Neural progenitor cell (in vitro differentiated cells): ENCODE results near the gene CD14. TPM values are rescaled to one million over a fixed set of nuclear protein-coding genes. Genes with fewer than 3 reads are reported as not detected.
"Not testable (repeated sequence)": the region's sequence is repeated elsewhere in the genome, so short reads cannot be mapped to it uniquely, and the experiment has no call there.

Experiments used
- DNase-seq: peaks from one replicate; pipeline ENCODE4 v3.0.0-alpha.2; 2016; ENCODE audit warnings: low spot score
- H2AFZ ChIP-seq: fragments of 200-600 bp; sonication (generic); replicated peaks from 2 replicates; pipeline ENCODE4 v1.6.1; 2016; ENCODE audit warnings: antibody characterized with exemption
- H3F3A ChIP-seq: fragments of 200-600 bp; sonication (generic); 2 replicates; pipeline ENCODE4 v1.6.1; 2016; ENCODE audit warnings: antibody characterized with exemption, low read depth
- H3K27ac ChIP-seq: fragments of 200-600 bp; sonication (generic); 2 replicates; pipeline ENCODE4 v1.5.1; 2016; ENCODE audit warnings: mild to moderate bottlenecking
- H3K27me3 ChIP-seq: fragments of 200-600 bp; sonication (generic); 2 replicates; pipeline ENCODE4 v1.6.1; 2016; ENCODE audit warnings: mild to moderate bottlenecking, moderate library complexity
- H3K36me3 ChIP-seq: fragments of 200-600 bp; sonication (generic); 2 replicates; pipeline ENCODE4 v1.5.1; 2016
- H3K4me1 ChIP-seq: fragments of 200-600 bp; sonication (generic); 2 replicates; pipeline ENCODE4 v1.6.1; 2016; ENCODE audit warnings: mixed run types
- H3K4me2 ChIP-seq: fragments of 200-600 bp; sonication (generic); 2 replicates; pipeline ENCODE4 v1.6.1; 2016
- H3K4me3 ChIP-seq: fragments of 200-600 bp; sonication (generic); 2 replicates; pipeline ENCODE4 v1.5.1; 2016
- H3K79me2 ChIP-seq: fragments of 200-600 bp; sonication (generic); 2 replicates; pipeline ENCODE4 v1.6.1; 2016; ENCODE audit warnings: low read depth
- H3K9ac ChIP-seq: fragments of 200-600 bp; sonication (generic); 2 replicates; pipeline ENCODE4 v1.6.1; 2016
- H3K9me3 ChIP-seq: fragments of 200-600 bp; sonication (generic); 2 replicates; pipeline ENCODE4 v1.5.1; 2016; ENCODE audit warnings: low read depth
- H4K20me1 ChIP-seq: fragments of 200-600 bp; sonication (generic); 2 replicates; pipeline ENCODE4 v1.6.1; 2016; ENCODE audit warnings: low read depth
- H3K27ac Mint-ChIP-seq: 3 replicates; pipeline ENCODE4 v1.8.0; 2021; ENCODE audit warnings: mixed read lengths
- H3K27me3 Mint-ChIP-seq: 2 replicates; pipeline ENCODE4 v1.8.0; 2022; ENCODE audit warnings: low read depth, mild to moderate bottlenecking, inconsistent platforms, moderate library complexity, mixed read lengths; ENCODE audit not compliant: insufficient read depth
- H3K36me3 Mint-ChIP-seq: 3 replicates; pipeline ENCODE4 v1.8.0; 2021; ENCODE audit warnings: mixed read lengths
- H3K4me1 Mint-ChIP-seq: 3 replicates; pipeline ENCODE4 v1.8.0; 2021; ENCODE audit warnings: mixed read lengths
- H3K4me3 Mint-ChIP-seq: 3 replicates; pipeline ENCODE4 v1.8.0; 2021; ENCODE audit warnings: mild to moderate bottlenecking, moderate library complexity, mixed read lengths
- H3K9me3 Mint-ChIP-seq: 3 replicates; pipeline ENCODE4 v1.8.0; 2020; ENCODE audit warnings: mixed read lengths
- EZH2 ChIP-seq: fragments of 200-600 bp; sonication (generic); IDR thresholded peaks from 2 replicates; pipeline ENCODE4 v1.6.1; 2017; ENCODE audit warnings: antibody characterized with exemption, mild to moderate bottlenecking, moderate library complexity
- EZH2phosphoT487 ChIP-seq: fragments of 200-600 bp; sonication (generic); IDR thresholded peaks from 2 replicates; pipeline ENCODE4 v1.6.1; 2017; ENCODE audit warnings: antibody characterized with exemption
- total RNA-seq: library from RNA; depleted of rRNA; stranded (reverse); fragments of >200 nt; gene quantifications from 2 replicates; pipeline ENCODE4 v1.2.3, GENCODE V29; 2015; ENCODE audit warnings: low replicate concordance
- TF ChIP-seq, protein P1 (sequence below): fragments of 200-600 bp; sonication (generic); IDR thresholded peaks from 2 replicates; pipeline ENCODE4 v1.5.1; 2017; ENCODE audit warnings: antibody characterized with exemption, mild to moderate bottlenecking

CD14 gene
- total RNA-seq, 1 donor from 2014 or later = not detected

DNA sequence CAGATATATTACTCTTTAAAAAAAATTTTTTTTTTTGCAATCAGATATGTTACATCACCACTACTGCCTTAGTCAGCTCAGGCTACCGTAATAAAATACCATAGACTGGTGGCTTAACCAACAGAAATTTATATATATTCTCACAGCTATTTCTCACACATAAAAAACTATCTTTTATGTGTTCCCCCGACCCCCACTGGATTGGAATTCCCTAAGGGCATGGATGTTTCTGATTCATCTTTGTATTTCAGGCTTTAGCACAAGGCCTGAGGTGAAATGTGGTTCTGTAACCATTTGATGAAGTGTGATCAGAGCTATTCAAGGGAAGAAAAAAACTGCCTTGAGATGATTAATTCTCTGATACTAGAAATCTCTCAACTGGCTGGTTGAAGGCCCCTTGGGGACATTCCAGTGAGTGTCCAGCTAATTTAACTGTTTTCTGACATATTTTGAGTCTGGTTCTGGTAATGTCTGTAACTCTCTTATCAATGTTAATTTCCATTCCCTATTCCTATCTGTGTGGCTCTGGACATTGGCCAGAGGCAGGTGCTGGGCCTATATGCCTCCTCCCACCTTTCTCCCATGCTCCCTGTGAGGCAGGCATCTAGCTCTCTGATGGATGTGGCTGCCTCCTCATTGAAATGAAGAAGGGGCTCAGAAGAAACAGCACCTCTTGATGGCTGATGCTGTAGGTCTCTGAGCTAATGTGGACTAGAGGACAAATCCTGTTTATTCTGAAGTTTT is 2.5 kb downstream of the CD14 start:
- Histone ChIP-seq H3F3A (no peaks in the 10 kb centered on the region), H3K27ac (no peak overlapping the region), H4K20me1 (no peaks in the 10 kb centered on the region), H3K4me3 (no peak overlapping the region), H3K4me2 (no peak overlapping the region), H3K79me2 (no peaks in the 10 kb centered on the region), H3K4me1 (no peaks in the 10 kb centered on the region), H3K27me3 (no peaks in the 10 kb centered on the region), H2AFZ (no peak overlapping the region), H3K36me3 (no peaks in the 10 kb centered on the region), H3K9ac (no peak overlapping the region), H3K9me3 (peaks cover 13% of the 10 kb centered on the region)
- DNase-seq = no peak
- peaks cover 30% of the 10 kb centered on the region for H3K9me3 Mint-ChIP-seq
- no peak overlapping the region for H3K27ac Mint-ChIP-seq
- peaks cover 5% of the 10 kb centered on the region for H3K36me3 Mint-ChIP-seq
- H3K4me1 Mint-ChIP-seq = no peaks in the 10 kb centered on the region
- TF ChIP-seq EZH2 = no peak
- no peak for TF ChIP-seq EZH2phosphoT487
- TF ChIP-seq, protein P1, sequence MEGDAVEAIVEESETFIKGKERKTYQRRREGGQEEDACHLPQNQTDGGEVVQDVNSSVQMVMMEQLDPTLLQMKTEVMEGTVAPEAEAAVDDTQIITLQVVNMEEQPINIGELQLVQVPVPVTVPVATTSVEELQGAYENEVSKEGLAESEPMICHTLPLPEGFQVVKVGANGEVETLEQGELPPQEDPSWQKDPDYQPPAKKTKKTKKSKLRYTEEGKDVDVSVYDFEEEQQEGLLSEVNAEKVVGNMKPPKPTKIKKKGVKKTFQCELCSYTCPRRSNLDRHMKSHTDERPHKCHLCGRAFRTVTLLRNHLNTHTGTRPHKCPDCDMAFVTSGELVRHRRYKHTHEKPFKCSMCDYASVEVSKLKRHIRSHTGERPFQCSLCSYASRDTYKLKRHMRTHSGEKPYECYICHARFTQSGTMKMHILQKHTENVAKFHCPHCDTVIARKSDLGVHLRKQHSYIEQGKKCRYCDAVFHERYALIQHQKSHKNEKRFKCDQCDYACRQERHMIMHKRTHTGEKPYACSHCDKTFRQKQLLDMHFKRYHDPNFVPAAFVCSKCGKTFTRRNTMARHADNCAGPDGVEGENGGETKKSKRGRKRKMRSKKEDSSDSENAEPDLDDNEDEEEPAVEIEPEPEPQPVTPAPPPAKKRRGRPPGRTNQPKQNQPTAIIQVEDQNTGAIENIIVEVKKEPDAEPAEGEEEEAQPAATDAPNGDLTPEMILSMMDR = no peak
- H3K4me3 Mint-ChIP-seq = no peak overlapping the region
- H3K27me3 Mint-ChIP-seq = peaks cover 5% of the 10 kb centered on the region

DNA sequence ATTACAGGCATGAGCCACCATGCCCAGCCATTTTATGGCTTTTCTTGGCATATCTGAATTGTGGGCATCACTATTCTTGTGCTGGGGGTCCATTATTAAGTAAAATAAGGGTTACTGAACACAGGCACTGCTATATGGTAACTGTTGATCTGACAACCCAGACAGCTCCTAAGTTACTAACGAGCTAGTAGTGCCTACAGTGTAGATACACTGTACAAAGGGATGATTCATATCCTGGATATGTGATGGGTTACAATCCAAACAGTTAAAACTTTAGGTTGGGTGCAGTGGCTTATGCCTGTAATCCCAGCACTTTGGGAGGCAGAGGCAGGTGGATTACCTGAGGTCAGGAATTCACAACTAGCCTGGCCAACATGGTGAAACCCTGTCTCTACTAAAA is 4.3 kb downstream of the CD14 start:
- Mint-ChIP-seq H3K4me1 (no peaks in the 10 kb centered on the region), H3K9me3 (peaks cover 27% of the 10 kb centered on the region), H3K27ac (no peak overlapping the region), H3K27me3 (peaks cover 8% of the 10 kb centered on the region), H3K36me3 (peaks cover 2% of the 10 kb centered on the region), H3K4me3 (no peak overlapping the region)
- Histone ChIP-seq H2AFZ (no peak overlapping the region), H3K4me1 (no peaks in the 10 kb centered on the region), H3K9ac (no peak overlapping the region), H3K9me3 (peaks cover 13% of the 10 kb centered on the region), H3F3A (no peaks in the 10 kb centered on the region), H3K79me2 (no peaks in the 10 kb centered on the region), H3K27ac (no peak overlapping the region), H3K27me3 (no peaks in the 10 kb centered on the region), H3K36me3 (no peaks in the 10 kb centered on the region), H3K4me2 (no peak overlapping the region), H4K20me1 (no peaks in the 10 kb centered on the region), H3K4me3 (no peak overlapping the region)
- TF ChIP-seq, protein P1 = no peak
- TF ChIP-seq EZH2 = no peak
- no peak for TF ChIP-seq EZH2phosphoT487
- no peak for DNase-seq

DNA sequence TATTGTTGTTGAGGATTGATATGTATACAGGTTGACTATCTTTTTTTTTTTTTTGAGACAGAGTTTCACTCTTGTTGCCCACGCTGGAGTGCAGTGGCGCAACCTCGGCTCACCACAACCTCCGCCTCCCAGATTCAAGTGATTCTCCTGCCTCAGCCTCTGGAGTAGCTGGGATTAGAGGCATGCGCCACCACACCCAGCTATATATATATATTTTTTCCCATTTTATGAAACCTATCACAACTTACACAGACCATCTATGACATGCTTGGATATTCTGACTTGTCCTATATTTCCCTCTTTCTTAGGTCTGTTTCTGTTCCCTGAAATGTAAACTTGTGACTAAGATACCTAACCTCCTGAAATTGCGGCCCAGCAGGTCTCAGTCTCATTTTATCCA is 5.0 kb downstream of the CD14 start:
- H3K4me2 ChIP-seq = no peak overlapping the region
- H3K36me3 ChIP-seq = no peaks in the 10 kb centered on the region
- no peaks in the 10 kb centered on the region for H3K4me1 ChIP-seq
- TF ChIP-seq EZH2 = no peak
- no peak for TF ChIP-seq EZH2phosphoT487
- TF ChIP-seq, protein P1 = no peak
- Mint-ChIP-seq H3K4me1 (no peaks in the 10 kb centered on the region), H3K36me3 (peaks cover 2% of the 10 kb centered on the region), H3K9me3 (peaks cover 22% of the 10 kb centered on the region), H3K27ac (no peak overlapping the region), H3K4me3 (no peak overlapping the region), H3K27me3 (peaks cover 9% of the 10 kb centered on the region)
- no peak for DNase-seq
- H3F3A ChIP-seq = no peaks in the 10 kb centered on the region
- H4K20me1 ChIP-seq = no peaks in the 10 kb centered on the region
- no peak overlapping the region for H3K4me3 ChIP-seq
- no peak overlapping the region for H3K9ac ChIP-seq
- H3K79me2 ChIP-seq = no peaks in the 10 kb centered on the region
- no peak overlapping the region for H2AFZ ChIP-seq
- peaks cover 13% of the 10 kb centered on the region for H3K9me3 ChIP-seq
- H3K27ac ChIP-seq = no peak overlapping the region
- H3K27me3 ChIP-seq = no peaks in the 10 kb centered on the region

DNA sequence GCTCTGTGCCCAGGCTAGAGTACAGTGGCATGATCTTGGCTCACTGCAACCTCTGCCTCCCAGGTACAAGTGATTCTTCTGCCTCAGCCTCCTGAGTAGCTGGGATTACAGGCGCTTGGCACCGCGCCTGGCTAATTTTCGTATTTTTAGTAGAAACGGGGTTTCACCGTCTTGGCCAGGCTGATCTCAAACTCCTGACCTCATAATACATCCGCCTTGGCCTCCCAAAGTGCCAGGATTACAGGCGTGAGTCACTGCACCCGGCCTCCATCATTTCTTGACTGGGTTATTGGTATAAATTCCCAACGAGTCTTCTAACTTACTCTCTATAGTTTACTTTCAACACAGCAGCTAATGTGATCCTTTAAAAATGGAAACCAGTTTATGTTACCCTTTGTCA is 8.1 kb downstream of the CD14 start:
- H3K4me2 ChIP-seq, H3K27ac Mint-ChIP-seq: not testable (repeated sequence)

DNA sequence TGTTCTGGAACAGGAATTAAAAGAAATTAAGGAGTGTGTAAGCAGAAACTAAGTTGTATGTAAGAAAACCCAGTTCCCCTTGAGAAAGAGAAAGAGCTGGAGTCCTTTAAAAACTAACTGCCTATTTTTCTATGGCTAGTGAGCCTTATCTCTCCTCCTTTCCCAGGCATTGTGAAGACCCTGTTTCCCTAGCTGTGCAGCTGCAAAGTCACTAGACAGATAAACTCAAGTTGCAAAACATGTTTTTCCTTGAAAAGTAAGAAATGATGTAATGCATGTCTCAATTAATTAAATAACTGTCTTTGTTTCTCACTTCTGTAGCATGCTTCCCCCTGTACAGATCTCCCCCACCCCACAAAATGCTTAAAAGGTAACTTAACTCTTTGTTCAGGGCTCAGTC is 9.9 kb downstream of the CD14 start:
- H3K27me3 Mint-ChIP-seq = peaks cover 14% of the 10 kb centered on the region

More for the DNA sequence above, 8.1 kb downstream of the CD14 start:
- not testable (repeated sequence) for H3K79me2 ChIP-seq, H3K27me3 ChIP-seq, H3K4me1 ChIP-seq, H3F3A ChIP-seq, H3K4me1 Mint-ChIP-seq, H3K27ac ChIP-seq, H3K9ac ChIP-seq, H4K20me1 ChIP-seq, DNase-seq, H2AFZ ChIP-seq, H3K36me3 Mint-ChIP-seq, H3K4me3 ChIP-seq, H3K36me3 ChIP-seq, H3K4me3 Mint-ChIP-seq
- H3K27me3 Mint-ChIP-seq = peaks cover 14% of the 10 kb centered on the region
- peaks cover 13% of the 10 kb centered on the region for H3K9me3 ChIP-seq
- H3K9me3 Mint-ChIP-seq = peaks cover 23% of the 10 kb centered on the region

More for the DNA sequence above, 9.9 kb downstream of the CD14 start:
- H3K27ac ChIP-seq, H3K4me3 ChIP-seq, H2AFZ ChIP-seq, H3K4me3 Mint-ChIP-seq, H3F3A ChIP-seq, H3K4me1 Mint-ChIP-seq, H3K4me1 ChIP-seq, H3K36me3 ChIP-seq, H4K20me1 ChIP-seq, H3K27me3 ChIP-seq, DNase-seq, H3K36me3 Mint-ChIP-seq, H3K79me2 ChIP-seq, H3K9ac ChIP-seq, H3K27ac Mint-ChIP-seq, H3K4me2 ChIP-seq: not testable (repeated sequence)
- peaks cover 15% of the 10 kb centered on the region for H3K9me3 Mint-ChIP-seq
- peaks cover 13% of the 10 kb centered on the region for H3K9me3 ChIP-seq
